ENCODE data around the gene DAGLA. TPM values are rescaled to one million over a fixed set of nuclear protein-coding genes. Genes with fewer than 3 reads are reported as not detected.

DAGLA gene
- total and polyA plus RNA-seq, 2 experiments from 2014 or later: 1.3 TPM

DNA sequence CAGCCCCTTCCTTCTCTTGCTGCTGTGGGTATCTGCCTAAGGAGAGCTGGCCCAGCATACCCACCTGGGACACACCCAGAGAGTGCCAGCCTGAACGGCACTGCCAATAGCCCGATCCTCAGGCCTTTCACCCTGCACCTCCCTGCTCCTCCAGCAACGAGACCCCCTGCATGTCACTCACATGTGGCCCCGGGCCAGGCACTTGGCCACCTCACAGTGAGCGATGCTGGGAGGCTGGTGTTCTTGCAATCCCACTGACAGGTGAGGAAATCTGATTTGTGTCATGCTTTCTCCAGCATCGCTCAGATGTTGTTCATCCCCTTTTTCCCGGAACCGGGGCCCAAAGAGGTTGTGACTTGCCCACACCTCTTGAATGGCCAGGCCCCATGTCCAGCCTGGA, 20.5 kb downstream of the DAGLA start:
- no peak overlapping the region for H3K4me2 ChIP-seq (ENCODE audit: unreplicated experiment)
- H3K9me3 ChIP-seq (ENCODE audit: low read depth): no peaks in the 10 kb centered on the region
- no peaks in the 10 kb centered on the region for H4K20me1 ChIP-seq (ENCODE audit: insufficient read depth)
- H3K79me2 ChIP-seq (ENCODE audit: insufficient read depth): no peaks in the 10 kb centered on the region
- no peaks in the 10 kb centered on the region for H3K27me3 ChIP-seq (replicated peaks; ENCODE audit: insufficient read depth)
- no peak for DNase-seq
- H3K4me3 ChIP-seq: no peak overlapping the region
- H3K9ac ChIP-seq: no peak overlapping the region
- no peak overlapping the region for H3K27ac ChIP-seq
- H3K4me1 ChIP-seq (ENCODE audit: insufficient read depth): peaks cover 13% of the 10 kb centered on the region
- 50 to 58% methylated on average over 8 of the region's 8 CpGs for WGBS, 2 experiments (ENCODE audit: low coverage in 1 of 2, low lambda C conversion rate in 2 of 2, missing lambda C conversion rate in 2 of 2)
- H2AFZ ChIP-seq: no peak overlapping the region
- H3F3A ChIP-seq (ENCODE audit: insufficient read depth): no peaks in the 10 kb centered on the region
- TF ChIP-seq EZH2 (IDR thresholded peaks at IDR 0.05; ENCODE audit: insufficient read depth, poor library complexity, severe bottlenecking): no peak
- no peak for TF ChIP-seq EZH2phosphoT487 (IDR thresholded peaks at IDR 0.05; ENCODE audit: insufficient read depth, low read depth)
- H3K36me3 ChIP-seq (ENCODE audit: low read depth): no peaks in the 10 kb centered on the region
- in situ Hi-C loops (cut with MboI): no loop called here
- no peaks in the 10 kb centered on the region for H3K9me2 ChIP-seq (ENCODE audit: insufficient read depth)

DNA sequence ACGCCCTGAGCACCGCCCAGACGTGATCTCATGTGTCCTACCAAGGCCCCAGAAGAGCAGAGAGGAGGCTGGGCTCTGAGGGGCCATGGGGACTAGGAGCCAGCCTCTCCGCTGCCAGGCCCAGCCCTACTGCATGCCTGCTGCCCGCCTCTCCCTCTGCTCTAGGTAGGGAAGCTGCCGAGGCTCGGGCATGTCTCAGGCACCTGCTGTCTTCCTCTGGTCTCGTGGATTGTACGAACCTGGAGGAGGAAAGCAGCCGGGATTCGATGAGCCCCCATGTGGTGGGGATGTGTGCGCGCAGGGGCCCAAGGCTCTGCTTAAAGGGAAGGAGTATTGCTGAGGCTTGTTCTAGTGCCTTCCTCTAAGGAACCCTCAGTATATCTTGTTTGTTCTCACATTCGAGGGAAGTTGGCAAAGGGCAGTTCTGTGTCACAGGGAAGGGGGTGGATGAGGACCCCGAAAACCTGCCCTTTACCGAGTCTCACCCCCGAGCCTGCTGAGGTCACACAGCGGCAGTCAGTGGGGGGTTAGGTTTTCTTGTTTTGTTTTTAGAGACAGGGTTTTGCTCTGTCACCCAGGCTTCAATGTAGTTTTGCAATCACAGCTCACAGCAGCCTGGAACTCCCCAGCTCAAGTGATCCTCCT, 21.2 kb downstream of the DAGLA start:
- WGBS, 2 experiments (ENCODE audit: low coverage in 1 of 2, low lambda C conversion rate in 2 of 2, missing lambda C conversion rate in 2 of 2): 64 to 70% methylated on average over 18 of the region's 18 CpGs
- H3K4me2 ChIP-seq (ENCODE audit: unreplicated experiment): no peak overlapping the region
- TF ChIP-seq EZH2 (IDR thresholded peaks at IDR 0.05; ENCODE audit: insufficient read depth, poor library complexity, severe bottlenecking) (no peak), EZH2phosphoT487 (IDR thresholded peaks at IDR 0.05; ENCODE audit: insufficient read depth, low read depth) (no peak)
- H3K27ac ChIP-seq: no peak overlapping the region
- in situ Hi-C loops (cut with MboI): no loop called here
- no peaks in the 10 kb centered on the region for H3K27me3 ChIP-seq (replicated peaks; ENCODE audit: insufficient read depth)
- no peaks in the 10 kb centered on the region for H3K36me3 ChIP-seq (ENCODE audit: low read depth)
- H3K79me2 ChIP-seq (ENCODE audit: insufficient read depth): no peaks in the 10 kb centered on the region
- no peaks in the 10 kb centered on the region for H3K9me3 ChIP-seq (ENCODE audit: low read depth)
- no peak overlapping the region for H2AFZ ChIP-seq
- no peaks in the 10 kb centered on the region for H3F3A ChIP-seq (ENCODE audit: insufficient read depth)
- H4K20me1 ChIP-seq (ENCODE audit: insufficient read depth): no peaks in the 10 kb centered on the region
- H3K9ac ChIP-seq: no peak overlapping the region
- H3K4me1 ChIP-seq (ENCODE audit: insufficient read depth): peaks cover 11% of the 10 kb centered on the region; the same call in 1 of the 2 replicates
- no peaks in the 10 kb centered on the region for H3K9me2 ChIP-seq (ENCODE audit: insufficient read depth)
- no peak for DNase-seq
- H3K4me3 ChIP-seq: no peak overlapping the region

DNA sequence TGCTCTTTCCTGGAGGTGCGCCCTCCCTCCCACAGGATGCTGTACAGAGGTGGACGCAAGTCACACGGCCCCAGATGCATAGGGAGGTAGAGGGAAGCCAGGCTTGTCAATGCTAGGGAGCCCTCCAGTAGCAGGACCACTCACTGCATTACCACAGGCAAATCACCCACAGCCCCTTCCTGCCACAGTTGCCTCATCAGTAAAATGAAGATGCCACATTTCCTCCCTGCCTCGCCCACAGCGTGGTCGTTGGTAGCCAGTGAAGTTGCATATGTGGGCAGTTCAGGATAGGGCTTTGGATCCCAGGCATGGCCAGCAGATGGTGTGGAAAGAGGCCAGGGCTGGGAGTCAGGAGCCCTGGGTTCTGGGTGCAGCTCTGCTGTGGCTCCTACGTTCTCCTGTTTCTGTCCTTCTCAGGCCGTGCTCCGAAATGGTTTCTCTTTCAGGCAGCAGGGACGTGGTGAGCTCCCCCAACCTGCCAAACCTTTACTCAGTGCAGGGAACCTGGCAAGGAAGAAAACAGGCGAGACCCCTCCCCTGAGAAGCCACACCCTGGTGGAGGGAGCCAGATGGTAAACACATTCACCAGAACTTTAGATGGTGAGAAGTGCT, 22.6 kb downstream of the DAGLA start:
- Histone ChIP-seq H3K79me2 (ENCODE audit: insufficient read depth) (no peaks in the 10 kb centered on the region), H3K27ac (no peak overlapping the region), H3K4me2 (ENCODE audit: unreplicated experiment) (no peak overlapping the region), H3K36me3 (ENCODE audit: low read depth) (no peaks in the 10 kb centered on the region), H3K9ac (no peak overlapping the region), H3K4me1 (ENCODE audit: insufficient read depth) (peaks cover 11% of the 10 kb centered on the region; the same call in 1 of the 2 replicates), H3F3A (ENCODE audit: insufficient read depth) (no peaks in the 10 kb centered on the region), H3K4me3 (no peak overlapping the region), H3K9me2 (ENCODE audit: insufficient read depth) (no peaks in the 10 kb centered on the region), H3K27me3 (replicated peaks; ENCODE audit: insufficient read depth) (no peaks in the 10 kb centered on the region), H2AFZ (no peak overlapping the region), H4K20me1 (ENCODE audit: insufficient read depth) (no peaks in the 10 kb centered on the region), H3K9me3 (ENCODE audit: low read depth) (no peaks in the 10 kb centered on the region)
- in situ Hi-C loops (cut with MboI): no loop called here
- WGBS, 2 experiments (ENCODE audit: low coverage in 1 of 2, low lambda C conversion rate in 2 of 2, missing lambda C conversion rate in 2 of 2): 81 to 84% methylated on average over 11 of the region's 11 CpGs
- no peak for DNase-seq
- no peak for TF ChIP-seq EZH2 (IDR thresholded peaks at IDR 0.05; ENCODE audit: insufficient read depth, poor library complexity, severe bottlenecking)
- no peak for TF ChIP-seq EZH2phosphoT487 (IDR thresholded peaks at IDR 0.05; ENCODE audit: insufficient read depth, low read depth)

DNA sequence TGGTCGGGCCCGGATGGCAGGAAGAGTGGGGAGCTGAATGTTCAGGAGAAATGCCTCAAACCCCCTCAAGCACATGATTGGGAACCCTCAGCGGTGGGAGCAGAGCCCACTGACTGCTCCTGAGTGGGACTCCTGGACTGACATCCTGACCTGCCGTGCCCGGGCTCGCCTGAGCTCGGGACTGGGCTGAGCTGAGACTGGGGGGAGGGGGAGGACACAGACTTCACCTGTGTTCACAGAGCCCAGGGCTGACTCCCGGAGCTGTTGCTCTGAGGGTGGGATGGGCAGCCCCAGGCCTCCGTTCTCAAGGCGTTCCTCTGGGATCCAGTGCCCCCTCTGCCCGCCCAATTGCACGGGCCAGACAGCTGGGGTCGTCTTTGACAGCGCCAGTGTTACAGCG, 24.6 kb downstream of the DAGLA start:
- WGBS, 2 experiments (ENCODE audit: low coverage in 1 of 2, low lambda C conversion rate in 2 of 2, missing lambda C conversion rate in 2 of 2): 87 to 88% methylated on average over 15 of the region's 15 CpGs
- H3K27me3 ChIP-seq (replicated peaks; ENCODE audit: insufficient read depth): no peaks in the 10 kb centered on the region
- H3K4me1 ChIP-seq (ENCODE audit: insufficient read depth): peaks cover 9% of the 10 kb centered on the region; the same call in 1 of the 2 replicates
- H3K4me3 ChIP-seq: no peak overlapping the region
- no peak overlapping the region for H3K9ac ChIP-seq
- no peaks in the 10 kb centered on the region for H3K9me3 ChIP-seq (ENCODE audit: low read depth)
- no peaks in the 10 kb centered on the region for H3F3A ChIP-seq (ENCODE audit: insufficient read depth)
- no peak overlapping the region for H2AFZ ChIP-seq
- no peaks in the 10 kb centered on the region for H3K36me3 ChIP-seq (ENCODE audit: low read depth)
- no peaks in the 10 kb centered on the region for H4K20me1 ChIP-seq (ENCODE audit: insufficient read depth)
- no peaks in the 10 kb centered on the region for H3K79me2 ChIP-seq (ENCODE audit: insufficient read depth)
- H3K27ac ChIP-seq: no peak overlapping the region
- DNase-seq: no peak
- H3K4me2 ChIP-seq (ENCODE audit: unreplicated experiment): no peak overlapping the region
- H3K9me2 ChIP-seq (ENCODE audit: insufficient read depth): no peaks in the 10 kb centered on the region
- TF ChIP-seq EZH2phosphoT487 (IDR thresholded peaks at IDR 0.05; ENCODE audit: insufficient read depth, low read depth) (no peak), EZH2 (IDR thresholded peaks at IDR 0.05; ENCODE audit: insufficient read depth, poor library complexity, severe bottlenecking) (no peak)
- in situ Hi-C loops (cut with MboI): no loop called here

All from GM23248 (cell line).